GM19099 (cell line): Measurements from ENCODE around the gene FNDC3B.

Experiments
- POLR2A ChIP-seq: IDR thresholded peaks from 3 replicates; pipeline ENCODE4 v1.6.1; 2011; ENCODE audit warnings: low read depth; ENCODE audit not compliant: insufficient read length; ENCODE audit errors: extremely low read depth

Gene FNDC3B

GRCh38 chr3:172364374-172365027, 325.1 kb downstream of the FNDC3B start:
- TF ChIP-seq POLR2A = no peak

DNA sequence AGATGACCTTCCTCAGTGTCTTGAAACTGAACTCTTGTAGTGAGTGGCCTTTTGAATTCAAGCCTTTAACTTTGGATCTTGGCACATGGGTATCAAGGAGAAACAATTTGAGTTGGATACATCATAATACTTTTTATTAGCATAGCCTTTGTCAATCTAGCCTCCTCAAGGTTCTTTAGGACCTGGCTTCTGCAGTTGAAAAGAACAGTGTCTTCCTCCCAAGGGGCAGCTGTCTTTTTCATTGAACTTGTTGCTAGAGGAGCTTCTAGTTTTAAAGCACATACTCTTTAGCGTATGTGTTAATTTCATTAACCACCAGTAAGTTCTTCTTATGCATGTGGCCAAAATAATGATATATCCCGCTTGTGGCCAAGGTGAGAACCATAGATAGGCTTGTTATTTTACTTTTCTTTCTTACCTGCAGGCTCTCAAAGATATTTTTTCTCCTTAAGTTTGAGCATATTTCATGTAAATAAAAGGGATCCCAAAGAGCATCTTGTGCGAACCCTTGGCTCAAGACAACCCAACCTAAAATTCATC, 325.7 kb downstream of the FNDC3B start:
- no peak for TF ChIP-seq POLR2A

DNA sequence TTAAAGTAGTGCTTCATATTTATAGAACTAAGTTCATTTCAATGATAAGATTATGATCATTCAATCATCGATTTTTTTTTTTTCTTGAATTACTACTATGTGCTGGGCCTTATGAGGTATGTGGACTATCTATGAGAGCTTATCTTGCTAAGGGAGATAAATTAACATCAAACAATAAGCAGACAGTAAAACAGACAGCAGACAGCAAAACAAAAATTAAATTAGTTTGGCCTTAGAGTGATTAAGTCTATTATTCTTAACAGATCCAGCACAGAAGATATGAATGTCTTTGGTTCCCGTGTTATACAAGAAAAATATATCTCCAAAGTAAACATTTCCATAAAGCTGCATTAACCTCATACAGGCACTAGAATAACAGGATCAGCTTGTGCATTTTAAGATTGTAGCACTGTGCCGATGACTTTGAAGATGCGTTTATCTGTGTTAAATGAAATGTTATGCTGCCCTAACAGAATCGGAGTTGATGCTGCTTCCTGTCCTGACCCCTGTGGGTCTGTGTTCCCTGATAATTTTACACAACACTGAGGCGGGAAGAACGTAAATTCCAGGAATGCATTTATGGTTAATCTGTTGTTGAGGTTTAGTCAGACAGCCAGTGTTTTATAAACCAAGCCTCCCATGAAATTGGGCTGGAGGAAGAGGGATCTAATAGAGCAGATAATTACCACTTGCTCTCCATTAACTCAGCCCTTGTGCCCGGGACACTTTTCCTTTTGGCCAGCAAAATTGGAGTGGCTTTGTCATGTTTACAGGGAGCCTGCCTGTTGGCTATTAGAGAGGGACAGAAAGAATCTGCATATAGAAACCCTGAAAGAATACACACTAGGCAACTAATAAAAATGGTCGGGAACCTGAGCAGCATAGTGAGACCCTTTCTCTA, 328.1 kb downstream of the FNDC3B start:
- no peak for TF ChIP-seq POLR2A

DNA sequence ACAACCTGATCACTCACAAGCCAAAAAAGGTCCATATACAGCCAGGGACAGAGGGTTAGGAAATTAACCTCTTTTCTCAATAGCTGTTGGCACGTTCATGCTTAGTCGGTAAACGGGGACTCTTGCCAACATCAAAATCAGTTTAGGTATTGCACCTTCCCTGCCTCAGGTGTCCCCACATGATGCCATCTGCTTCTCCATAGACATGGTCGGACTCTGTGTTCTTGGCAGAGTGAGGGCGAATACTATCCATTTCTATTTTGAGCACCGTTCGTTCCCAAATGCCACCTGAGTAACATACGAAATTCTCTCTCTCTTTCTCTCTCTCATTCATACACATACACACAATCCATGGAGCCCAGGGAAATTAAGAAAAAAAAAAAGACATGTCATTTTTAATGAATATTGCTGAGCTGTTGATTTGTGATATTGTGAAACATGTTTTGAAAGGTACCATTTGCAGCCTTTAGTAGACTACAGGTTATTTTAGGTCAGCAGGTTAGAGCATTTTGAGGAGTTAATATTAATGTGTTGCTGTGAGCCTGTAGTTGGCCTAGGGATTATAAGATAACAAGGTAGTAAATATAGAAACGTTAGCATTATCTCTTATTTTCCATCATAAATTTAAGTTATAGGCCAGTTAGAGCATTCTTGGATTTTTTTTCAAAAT, 330.3 kb downstream of the FNDC3B start:
- TF ChIP-seq POLR2A = no peak

- no peak for TF ChIP-seq POLR2A
These were observed 331.0 kb downstream of the FNDC3B start for GRCh38 chr3:172370419-172370818.

GRCh38 chr3:172371544-172371943, 332.2 kb downstream of the FNDC3B start:
- TF ChIP-seq POLR2A = no peak

DNA sequence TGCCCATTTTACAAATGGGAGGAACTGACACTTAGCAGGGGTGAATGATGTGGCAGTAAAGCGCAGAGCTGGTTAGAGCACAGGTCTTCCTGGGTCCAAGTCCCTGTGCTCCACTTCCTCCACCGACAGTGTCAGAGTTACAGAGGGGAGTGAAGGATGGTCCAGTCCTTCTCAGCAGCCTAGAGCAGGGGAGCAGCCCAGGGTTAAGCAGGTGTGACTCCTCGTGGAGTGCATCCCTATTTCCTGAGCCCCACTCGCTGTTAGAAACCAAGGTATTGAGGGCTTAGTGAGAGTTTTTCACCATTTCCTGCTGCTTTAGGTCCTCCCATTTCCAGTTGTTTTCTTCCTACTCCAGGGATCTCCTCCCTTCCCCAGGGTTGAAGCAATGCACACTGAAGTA, 333.5 kb downstream of the FNDC3B start:
- TF ChIP-seq POLR2A = no peak

DNA sequence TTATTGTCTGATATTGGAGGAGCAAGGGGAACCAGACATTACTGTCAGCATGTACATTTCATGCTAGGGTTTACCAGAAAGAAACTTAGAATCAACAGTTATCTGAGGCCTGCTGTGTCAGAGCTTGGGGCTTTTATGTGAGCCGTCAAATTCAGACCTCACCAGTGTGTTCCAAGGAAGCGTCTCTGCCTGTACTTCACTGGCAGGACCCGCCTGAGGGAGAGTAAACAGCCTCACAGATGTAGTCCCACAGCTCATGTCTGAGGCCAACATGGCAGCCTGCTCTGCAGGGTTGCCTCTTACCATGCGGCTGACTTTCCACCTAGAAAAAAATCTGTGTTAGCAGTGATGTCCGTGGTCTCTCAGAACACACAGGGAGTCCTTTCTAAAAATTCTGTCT, 334.5 kb downstream of the FNDC3B start:
- no peak for TF ChIP-seq POLR2A

DNA sequence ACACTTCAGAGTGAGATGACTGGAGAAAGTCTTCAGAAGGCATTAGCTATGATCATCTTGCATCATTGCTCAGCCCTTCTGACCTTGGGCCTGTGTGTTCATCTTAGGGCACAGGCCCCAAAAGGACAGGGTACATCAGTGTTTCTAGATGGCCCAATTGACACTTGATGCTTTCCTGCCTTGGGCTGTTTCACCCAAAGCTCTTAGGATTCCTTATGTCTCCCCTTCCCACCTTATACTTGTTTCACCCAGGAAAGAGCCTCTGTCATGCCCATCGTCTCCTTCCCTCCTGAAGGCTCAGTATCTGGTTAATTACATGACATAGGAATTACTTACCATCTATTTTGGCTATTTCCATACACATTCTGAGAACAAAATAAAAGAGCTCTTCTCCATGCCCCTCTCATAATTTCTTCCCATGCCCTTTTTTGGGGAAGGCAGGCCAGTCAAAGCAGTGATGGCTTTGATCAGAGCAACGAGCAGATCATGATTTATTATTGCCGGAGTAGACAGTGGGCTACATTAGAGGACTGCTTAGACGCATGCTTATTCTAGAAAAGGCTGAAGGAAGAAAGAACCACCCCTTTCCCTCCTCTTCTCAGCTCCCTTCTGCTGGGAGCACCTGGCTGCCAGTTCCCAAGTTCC, 335.9 kb downstream of the FNDC3B start:
- no peak for TF ChIP-seq POLR2A

DNA sequence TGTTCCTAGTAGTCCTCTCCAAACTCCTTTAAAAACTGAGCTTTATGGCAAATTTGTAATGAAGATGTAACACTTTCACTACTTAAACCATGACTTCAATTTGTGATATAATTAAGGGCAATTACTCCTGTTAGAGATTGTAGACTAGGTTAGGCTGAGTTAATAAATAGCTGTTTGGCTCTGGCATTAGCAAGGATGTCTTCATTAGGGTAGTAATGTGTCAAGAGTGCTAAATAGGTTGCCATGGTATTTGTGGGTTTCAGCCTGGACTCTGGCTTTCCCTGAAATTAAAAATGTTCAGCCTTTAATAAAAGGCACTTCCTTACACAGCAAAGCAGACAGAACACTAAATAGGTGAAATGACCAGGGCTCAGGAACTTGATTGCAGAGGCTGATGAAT, 337.0 kb downstream of the FNDC3B start:
- no peak for TF ChIP-seq POLR2A

DNA sequence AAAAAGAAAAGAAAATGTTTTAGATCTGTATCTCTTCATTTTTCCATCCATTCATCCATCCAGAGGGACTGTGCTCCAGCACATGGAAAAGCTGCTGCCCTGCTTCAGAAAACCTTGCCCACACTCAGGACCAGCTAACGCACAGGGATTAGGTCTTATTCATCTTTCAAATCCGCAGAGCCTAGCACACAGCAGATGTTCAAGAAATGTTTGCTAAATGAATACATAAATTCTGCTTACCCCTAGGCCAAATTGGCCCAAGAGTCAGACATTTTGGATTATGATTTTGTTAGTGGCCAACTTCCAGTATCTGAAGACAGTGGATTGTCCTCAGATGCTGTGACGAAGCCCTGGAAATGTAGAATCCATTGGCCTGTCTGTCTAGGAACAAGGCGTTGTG, 337.5 kb downstream of the FNDC3B start:
- TF ChIP-seq POLR2A = no peak

GRCh38 chr3:172378439-172378838, 339.1 kb downstream of the FNDC3B start:
- TF ChIP-seq POLR2A = no peak

GRCh38 chr3:172379372-172379771, 340.0 kb downstream of the FNDC3B start:
- no peak for TF ChIP-seq POLR2A

- no peak for TF ChIP-seq POLR2A
These were observed 341.3 kb downstream of the FNDC3B start for GRCh38 chr3:172380632-172381031.

DNA sequence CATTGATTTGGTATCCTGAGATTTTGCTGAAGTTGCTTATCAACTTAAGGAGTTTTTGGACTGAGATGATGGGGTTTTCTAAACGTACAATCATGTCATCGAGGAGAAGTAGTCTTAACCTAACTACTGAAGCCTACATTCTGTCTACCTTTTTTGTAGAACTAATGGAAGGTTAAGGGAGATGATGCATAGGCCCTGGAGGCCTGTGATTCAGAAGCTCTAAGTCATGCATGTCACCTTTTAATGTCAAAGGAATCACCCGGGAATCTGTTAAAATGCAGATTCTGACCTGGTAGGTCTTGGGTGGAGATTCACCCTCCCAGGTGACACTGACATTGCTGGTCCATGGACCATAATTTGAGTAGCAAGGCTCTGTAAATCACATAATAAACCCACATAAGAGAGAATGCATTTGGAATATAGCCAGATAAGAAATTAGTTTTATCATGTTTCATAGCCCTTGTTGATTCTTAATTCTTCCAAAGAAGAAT, 344.0 kb downstream of the FNDC3B start:
- TF ChIP-seq POLR2A = no peak
